K562 (cell line): Measurements from ENCODE around the gene KCNS1. TPM values are rescaled to one million over a fixed set of nuclear protein-coding genes. Genes with fewer than 3 reads are reported as not detected.

ENCODE experiments used
- ATAC-seq: fragments of 200-7000 bp; cut with Tn5 transposase; 3 replicates; pipeline ENCODE4 v1.9.1; 2020; ENCODE audit warnings: moderate library complexity
- BruUV-seq: library from RNA; stranded (reverse); fragments of 400-500 nt; replicated peaks from 2 replicates; lab custom pipeline; 2021; lab: Mats Ljungman, UMichigan
- CTCF ChIA-PET: fragments of 300-600 bp; formaldehyde crosslinking; extraction: SDS; loops from one replicate; lab custom pipeline; 2021; ENCODE audit warnings: low intra/inter-chr PET ratio; lab: Yijun Ruan, JAX
- POLR2A ChIA-PET: fragments of 300-600, 350-650 bp; sonication (Branson Sonifier 250); formaldehyde crosslinking; extraction: SDS; loops from one replicate; lab custom pipeline; 2021; ENCODE audit warnings: antibody characterized with exemption, inconsistent platforms; lab: Yijun Ruan, JAX
- DNase-seq, 4 experiments: peaks; one replicate each; pipeline versions ENCODE4 v3.0.0 to v3.0.0-alpha.2; 2011 to 2018; ENCODE audit warnings: low spot score in 3 of 4, mixed read lengths in 3 of 4; ENCODE audit errors: extremely low read depth in 1 of 4
- FAIRE-seq: peaks from 2 replicates; lab custom pipeline; 2011; peaks lifted over from hg19 to GRCh38; lab: Jason Lieb, UNC
- H2AFZ ChIP-seq: 2 replicates; pipeline ENCODE4 v1.6.0; 2011; ENCODE audit warnings: low read depth, low read length, control low read depth, inconsistent platforms
- H3K27ac ChIP-seq: fragments of 200-600 bp; 3 replicates; pipeline ENCODE4 v1.8.0; 2011; ENCODE audit warnings: low read depth, mild to moderate bottlenecking, control low read depth, inconsistent platforms, low read length, moderate library complexity, mixed read lengths; ENCODE audit errors: extremely low read depth
- H3K27me3 ChIP-seq, 2 experiments: fragments of 300-600 bp in 1 of 2; 2 replicates in 1 of 2; 3 replicates in 1 of 2; pipeline versions ENCODE4 v1.6.0 to v1.8.0; 2011; ENCODE audit warnings: inconsistent platforms in 2 of 2, low read length in 2 of 2, mild to moderate bottlenecking in 1 of 2, mixed read lengths in 1 of 2, moderate library complexity in 1 of 2; ENCODE audit not compliant: control insufficient read depth in 2 of 2, insufficient read depth in 2 of 2
- H3K36me3 ChIP-seq: fragments of 300-600 bp; 3 replicates; pipeline ENCODE4 v1.8.0; 2011; ENCODE audit warnings: mild to moderate bottlenecking, low read length, inconsistent platforms; ENCODE audit not compliant: control insufficient read depth, insufficient read depth
- H3K4me1 ChIP-seq, 2 experiments: fragments of 200-600 bp in 1 of 2; replicated peaks in 1 of 2; 2 replicates in 1 of 2; 3 replicates in 1 of 2; pipeline versions ENCODE4 v1.5.1 to v1.8.0; 2011; ENCODE audit warnings: inconsistent platforms in 2 of 2, low read length in 2 of 2, mild to moderate bottlenecking in 1 of 2, mixed read lengths in 1 of 2, moderate library complexity in 1 of 2; ENCODE audit not compliant: control insufficient read depth in 2 of 2, insufficient read depth in 2 of 2
- H3K4me2 ChIP-seq: 2 replicates; pipeline ENCODE4 v1.6.1; 2011; ENCODE audit warnings: low read length, control low read depth, inconsistent platforms, mixed read lengths; ENCODE audit not compliant: insufficient read depth
- H3K4me3 ChIP-seq: fragments of 200-600 bp; sonication (generic), shearing (Covaris generic); 2 replicates; pipeline ENCODE4 v1.5.1; 2016; ENCODE audit warnings: control low read depth, inconsistent platforms
- H3K79me2 ChIP-seq: fragments of 200-600 bp; 3 replicates; pipeline ENCODE4 v1.8.0; 2011; ENCODE audit warnings: low read length, inconsistent platforms; ENCODE audit not compliant: control insufficient read depth, insufficient read depth
- H3K9ac ChIP-seq, 2 experiments: 2 replicates each; pipeline versions ENCODE4 v1.6.0 to v1.6.1; 2011; ENCODE audit warnings: low read depth in 2 of 2, low read length in 2 of 2, control low read depth in 1 of 2, inconsistent platforms in 1 of 2, mild to moderate bottlenecking in 1 of 2, mixed read lengths in 1 of 2; ENCODE audit not compliant: insufficient read depth in 1 of 2
- H3K9me1 ChIP-seq: one replicate; pipeline ENCODE4 v1.6.0; 2011; ENCODE audit warnings: inconsistent platforms, mild to moderate bottlenecking, low read length, moderate library complexity; ENCODE audit not compliant: control insufficient read depth, insufficient read depth
- H3K9me3 ChIP-seq: replicated peaks from 2 replicates; pipeline ENCODE4 v1.5.1; 2011; ENCODE audit warnings: low read depth, low read length, inconsistent platforms; ENCODE audit not compliant: control insufficient read depth, insufficient read depth
- H4K20me1 ChIP-seq: replicated peaks from 2 replicates; pipeline ENCODE4 v1.6.1; 2011; ENCODE audit warnings: low read length, inconsistent platforms, mixed read lengths; ENCODE audit not compliant: control insufficient read depth, insufficient read depth
- BRD4 ChIP-seq: fragments of 200-600 bp; sonication (generic); IDR thresholded peaks from 2 replicates; pipeline ENCODE4 v1.6.1; 2017; ENCODE audit warnings: inconsistent platforms
- CHCHD3 ChIP-seq: fragments of 250-450 bp; sonication (Bioruptor Pico); IDR thresholded peaks from 2 replicates; pipeline ENCODE4 v2.1.2; 2022; ENCODE audit warnings: mild to moderate bottlenecking
- FOXJ3 ChIP-seq: sonication (generic); formaldehyde crosslinking; IDR thresholded peaks from 2 replicates; pipeline ENCODE4 v1.4.0; 2020; ENCODE audit warnings: mild to moderate bottlenecking, missing genetic modification reagents
- GTF2F1 ChIP-seq: IDR thresholded peaks from 2 replicates; pipeline ENCODE4 v1.6.1; 2011; ENCODE audit warnings: low read depth, low read length, improper control_type of control experiment
- HMGN3 ChIP-seq: IDR thresholded peaks from 2 replicates; pipeline ENCODE4 v1.6.1; 2011; ENCODE audit warnings: borderline replicate concordance, low read depth, mild to moderate bottlenecking, mixed read lengths, low read length; ENCODE audit not compliant: insufficient read length; ENCODE audit errors: extremely low read depth
- HSF4 ChIP-seq: fragments of 250-450 bp; sonication (Bioruptor Pico); IDR thresholded peaks from 2 replicates; pipeline ENCODE4 v2.1.2; 2022; ENCODE audit warnings: mild to moderate bottlenecking, moderate library complexity, borderline replicate concordance
- POLR2AphosphoS2 ChIP-seq: IDR thresholded peaks from 2 replicates; pipeline ENCODE4 v1.6.1; 2012; ENCODE audit warnings: low read length, improper control_type of control experiment
- RBM39 ChIP-seq: fragments of 200-400 bp; formaldehyde crosslinking; optimal IDR thresholded peaks from 2 replicates; pipeline ENCODE3; 2018; ENCODE audit warnings: low read depth, low read length
- SREBF2 ChIP-seq: sonication (generic); formaldehyde crosslinking; IDR thresholded peaks from 2 replicates; pipeline ENCODE4 v1.4.0; 2020; ENCODE audit warnings: mild to moderate bottlenecking, missing genetic modification reagents
- STAT5B ChIP-seq: fragments of 250-450 bp; sonication (Bioruptor Pico); IDR thresholded peaks from 2 replicates; pipeline ENCODE4 v1.8.0; 2021; ENCODE audit warnings: mild to moderate bottlenecking, inconsistent platforms
- USF1 ChIP-seq: sonication (generic); formaldehyde crosslinking; IDR thresholded peaks from 2 replicates; pipeline ENCODE4 v1.9.0; 2022; ENCODE audit warnings: mild to moderate bottlenecking, missing genetic modification reagents
- ZBTB33 ChIP-seq: sonication (generic); formaldehyde crosslinking; IDR thresholded peaks from 2 replicates; pipeline ENCODE4 v1.8.1; 2023; ENCODE audit warnings: mild to moderate bottlenecking, missing genetic modification reagents
- WGBS: fragments of 100-300 bp; shearing (Covaris generic); methylation state at CpG from one replicate; pipeline ENCODE4 v1.1.6; 2016; ENCODE audit warnings: low coverage, mixed read lengths; ENCODE audit not compliant: insufficient coverage; ENCODE audit errors: missing lambda C conversion rate; 5-methylcytosine and 5-hydroxymethylcytosine counted together
- in situ Hi-C: fragments of 300-500 bp; cut with MboI; formaldehyde crosslinking; loops from 4 replicates; pipeline ENCODE4 v1.15.0; 2018; ENCODE audit warnings: inconsistent platforms, mixed read lengths
- intact Hi-C: fragments of 100-400 bp; cut with micrococcal nuclease; formaldehyde crosslinking; loops from 2 replicates; pipeline ENCODE4 v1.14.2; 2022
- polyA plus RNA-seq, 8 experiments: library from polyadenylated mRNA; depleted of rRNA in 4 of 8; stranded (reverse) in 5 of 8; unstranded in 3 of 8; fragments of >200 nt; fragmentation: Nextera tagmentation in 2 of 8; fragmentation: Illumina TruSeq in 1 of 8; extraction: Ambion mirVana in 2 of 8; extraction: Trizol in 1 of 8; gene quantifications; 2 replicates each; pipeline versions ENCODE4 v1.2.1 to v1.2.3, GENCODE V29; 2011 to 2014; ENCODE audit warnings: inconsistent platforms in 1 of 8, missing spikeins in 1 of 8
- total RNA-seq, 7 experiments: library from RNA; depleted of rRNA in 6 of 7; stranded (reverse); fragments of >200 nt in 6 of 7; fragmentation: Illumina TruSeq in 2 of 7; extraction: Trizol in 2 of 7; gene quantifications; 2 replicates each; pipeline versions ENCODE4 v1.2.1 to v1.2.3, GENCODE V29; 2011 to 2021; ENCODE audit warnings: low replicate concordance in 1 of 7

Gene KCNS1
- total and polyA plus RNA-seq, 9 of the 15 experiments (the other 6 are each of a cell fraction or from before 2014, with no cell fraction given) = not detected

GRCh38 chr20:45101333-45101850 is 465 bp upstream of the KCNS1 start:
- H4K20me1 ChIP-seq = no peaks in the 10 kb centered on the region
- no peaks in the 10 kb centered on the region for H3K9me1 ChIP-seq
- DNase-seq = no peak
- WGBS = 3% methylated on average over 6 of the region's 6 CpGs
- H3K79me2 ChIP-seq = no peaks in the 10 kb centered on the region
- no peak overlapping the region for H3K4me2 ChIP-seq
- ChIA-PET POLR2A (interaction anchor here (0.5 to 0.8 kb wide), 2 partner anchors 312 to 1431 kb away, joined by 3 read pairs; no protein-coding TSS in a partner anchor), CTCF (no interaction called here)
- no peak for FAIRE-seq
- in situ Hi-C loops = no loop called here
- BruUV-seq = no TSS peak
- H3K27ac ChIP-seq = no peak overlapping the region
- H3K27me3 ChIP-seq = peaks cover 23 to 37% of the 10 kb centered on the region in 2 experiments
- no peaks in the 10 kb centered on the region for H3K36me3 ChIP-seq
- peaks cover 0 to 16% of the 10 kb centered on the region in 2 experiments; a peak in 1 of 5 replicates for H3K4me1 ChIP-seq
- TF ChIP-seq RBM39 (no peak), CHCHD3 (CRISPR knock-in tag) (no peak), POLR2AphosphoS2 (no peak), HMGN3 (no peak), GTF2F1 (no peak), USF1 (CRISPR knock-in tag) (no peak), HSF4 (no peak), FOXJ3 (no peak), BRD4 (no peak), ZBTB33 (CRISPR knock-in tag) (no peak), SREBF2 (CRISPR knock-in tag) (no peak), STAT5B (no peak)
- TF ChIP-seq, all 486 proteins: peak for 0
- Histone ChIP-seq H2AFZ (no peak overlapping the region), H3K4me3 (no peak overlapping the region), H3K9ac (no peak overlapping the region), H3K9me3 (no peaks in the 10 kb centered on the region)
- intact Hi-C loops = no loop called here
- no peak for ATAC-seq
